ENCODE data around the gene PDE6B.

Gene PDE6B

DNA sequence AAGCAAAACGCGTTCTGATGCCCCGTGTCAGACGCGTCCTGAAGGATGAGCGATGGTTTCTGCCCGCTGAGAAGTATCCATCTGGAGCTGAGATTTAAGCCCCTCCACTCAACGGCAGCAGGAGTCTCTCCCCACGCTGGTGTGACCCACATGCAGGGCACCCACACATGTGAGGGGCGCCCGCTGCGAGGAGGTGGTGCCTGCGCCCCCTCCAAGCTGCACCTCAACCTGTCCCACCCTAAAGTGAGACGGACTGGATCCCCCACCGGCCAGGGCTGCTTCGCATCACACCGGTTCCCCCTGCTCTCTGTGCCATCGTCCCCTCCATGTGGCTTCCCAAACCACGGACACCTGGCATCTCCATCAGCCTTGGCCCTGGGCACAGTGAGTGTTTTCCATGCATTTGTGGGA is 4.5 kb upstream of the PDE6B start:
- Histone ChIP-seq H3K36me3 (ENCODE audit: control insufficient read depth, insufficient read depth, low read length) (no peaks in the 10 kb centered on the region), H3K27me3 (ENCODE audit: control insufficient read depth, insufficient read depth, low read length) (no peaks in the 10 kb centered on the region), H3K4me1 (ENCODE audit: control insufficient read depth, insufficient read depth, low read length) (no peaks in the 10 kb centered on the region), H3K9ac (ENCODE audit: low read length) (no peak overlapping the region), H3K4me3 (ENCODE audit: low read length) (no peak overlapping the region), H3K27ac (ENCODE audit: low read depth, low read length) (no peak overlapping the region)

DNA sequence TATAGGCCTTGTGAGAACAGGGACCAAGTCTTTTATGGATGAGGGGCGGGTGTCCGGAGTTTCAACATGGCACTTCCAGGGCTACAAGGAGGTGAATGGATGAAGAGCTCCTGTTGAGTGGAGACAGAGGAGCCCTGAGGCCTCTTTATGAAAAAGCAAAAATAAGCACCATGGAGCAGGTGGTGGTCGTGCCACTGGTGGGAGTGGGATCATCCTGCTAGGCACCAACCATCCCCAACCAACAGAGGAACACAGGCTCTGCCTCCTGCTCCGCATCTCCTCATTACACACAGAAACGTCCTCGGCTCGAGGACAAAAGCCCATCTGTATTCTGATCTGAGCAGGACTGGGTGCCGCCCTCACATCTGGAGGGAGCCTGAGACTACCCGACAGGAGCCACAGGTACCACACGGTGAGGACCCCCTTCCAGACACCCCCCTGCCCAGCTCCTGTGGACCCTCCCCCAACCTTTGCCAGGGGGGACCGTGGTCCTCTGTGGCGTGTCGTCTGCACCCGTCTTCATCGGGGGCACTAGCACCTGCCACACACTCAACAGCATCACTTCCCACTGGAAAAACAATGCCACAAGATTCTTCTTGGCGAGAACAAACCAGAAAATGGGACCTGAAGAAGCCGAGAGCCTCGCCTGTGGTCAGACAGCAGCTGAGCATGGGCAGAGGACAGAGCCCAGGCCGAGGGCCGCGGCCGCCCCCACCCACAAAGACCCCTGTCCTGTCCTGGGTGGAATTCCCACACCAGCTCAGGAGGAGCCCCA is 3.9 kb upstream of the PDE6B start:
- H3K4me1 ChIP-seq (ENCODE audit: control insufficient read depth, insufficient read depth, low read length), result no peaks in the 10 kb centered on the region
- H3K27ac ChIP-seq (ENCODE audit: low read depth, low read length), result no peak overlapping the region
- no peak overlapping the region for H3K9ac ChIP-seq (ENCODE audit: low read length)
- no peaks in the 10 kb centered on the region for H3K27me3 ChIP-seq (ENCODE audit: control insufficient read depth, insufficient read depth, low read length)
- H3K36me3 ChIP-seq (ENCODE audit: control insufficient read depth, insufficient read depth, low read length), result no peaks in the 10 kb centered on the region
- H3K4me3 ChIP-seq (ENCODE audit: low read length), result no peak overlapping the region

DNA sequence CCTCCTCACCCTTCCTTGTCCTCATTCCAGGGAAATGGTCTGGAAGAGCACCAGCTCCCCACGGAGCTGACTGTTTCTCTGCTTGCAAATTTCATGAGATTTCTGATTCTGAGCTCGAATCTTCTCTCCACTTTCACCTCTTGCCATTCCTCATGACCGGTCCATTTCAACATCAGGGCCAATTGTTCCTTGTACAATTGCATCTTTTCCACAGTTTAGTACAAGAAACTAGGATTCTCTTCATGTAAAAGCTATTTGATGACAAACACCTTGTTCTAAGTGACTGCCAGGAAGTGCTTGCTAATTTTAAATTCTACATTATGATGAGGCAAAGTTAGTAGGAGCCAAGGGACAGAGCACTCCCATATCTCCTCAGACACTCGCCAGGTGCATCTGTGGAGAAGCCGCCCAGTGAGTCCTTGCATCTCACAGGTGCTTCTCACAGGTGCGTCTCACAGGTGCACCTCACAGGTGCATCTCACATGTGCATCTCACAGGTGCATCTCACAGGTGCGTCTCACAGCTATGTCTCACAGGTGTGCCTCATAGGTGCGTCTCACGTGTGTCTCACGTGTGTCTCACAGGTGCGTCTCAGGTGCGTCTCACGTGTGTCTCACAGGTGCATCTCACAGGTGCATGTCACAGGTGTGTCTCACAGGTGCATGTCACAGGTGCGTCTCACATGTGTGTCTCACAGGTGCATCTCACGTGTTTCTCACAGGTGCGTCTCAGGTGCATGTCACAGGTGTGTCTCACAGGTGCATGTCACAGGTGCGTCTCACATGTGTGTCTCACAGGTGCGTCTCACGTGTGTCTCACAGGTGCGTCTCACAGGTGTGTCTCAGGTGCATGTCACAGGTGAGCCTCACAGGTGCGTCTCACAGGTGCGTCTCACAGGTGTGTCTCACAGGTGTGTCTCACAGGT is 3.0 kb upstream of the PDE6B start:
- Histone ChIP-seq H3K36me3 (ENCODE audit: control insufficient read depth, insufficient read depth, low read length) (no peaks in the 10 kb centered on the region), H3K4me3 (ENCODE audit: low read length) (no peak overlapping the region), H3K4me1 (ENCODE audit: control insufficient read depth, insufficient read depth, low read length) (no peaks in the 10 kb centered on the region), H3K9ac (ENCODE audit: low read length) (no peak overlapping the region), H3K27me3 (ENCODE audit: control insufficient read depth, insufficient read depth, low read length) (no peaks in the 10 kb centered on the region), H3K27ac (ENCODE audit: low read depth, low read length) (no peak overlapping the region)

DNA sequence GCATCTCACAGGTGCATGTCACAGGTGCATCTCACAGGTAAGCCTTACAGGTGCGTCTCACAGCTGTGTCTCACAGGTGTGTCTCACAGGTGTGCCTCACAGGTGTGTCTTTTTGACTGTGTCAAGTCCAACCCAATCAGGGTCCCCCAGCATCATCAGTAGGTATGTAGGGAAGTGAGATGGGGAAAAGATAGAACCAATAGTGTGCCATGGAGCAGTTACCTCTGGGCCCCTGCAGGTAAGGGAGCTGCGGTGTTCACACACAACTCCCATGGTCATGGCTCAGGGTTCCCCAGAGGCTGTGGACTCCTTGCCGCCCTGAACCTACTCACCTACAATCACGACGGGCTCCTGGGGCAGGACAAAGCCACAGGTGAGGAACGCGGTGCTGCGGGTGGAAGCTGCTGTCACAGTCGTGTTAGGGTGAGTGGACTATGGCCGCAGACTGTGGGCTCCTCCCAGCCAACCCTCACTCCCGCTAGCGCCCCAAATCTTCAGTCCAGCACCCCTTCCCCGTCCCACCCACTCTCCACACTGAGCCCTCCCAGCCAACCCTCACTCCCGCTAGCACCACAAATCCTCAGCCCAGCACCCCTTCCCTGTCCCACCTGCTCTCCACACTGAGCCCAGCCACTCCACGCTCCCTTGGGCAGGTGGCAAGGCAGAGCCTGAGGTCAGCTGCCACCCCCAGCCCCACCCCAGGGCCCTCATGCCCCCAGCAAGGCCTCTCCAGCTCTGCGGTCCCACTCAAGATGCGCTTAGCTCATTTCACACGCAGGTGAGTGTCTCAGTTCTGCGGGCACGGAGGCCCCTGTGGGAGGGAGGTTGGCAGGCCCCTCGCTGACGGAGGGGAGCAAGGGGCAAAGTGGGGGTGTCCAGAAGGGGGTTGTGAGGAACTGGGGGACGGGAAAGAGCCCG is 2.1 kb upstream of the PDE6B start:
- Histone ChIP-seq H3K36me3 (ENCODE audit: control insufficient read depth, insufficient read depth, low read length) (no peaks in the 10 kb centered on the region), H3K9ac (ENCODE audit: low read length) (no peak overlapping the region), H3K4me1 (ENCODE audit: control insufficient read depth, insufficient read depth, low read length) (no peaks in the 10 kb centered on the region), H3K27ac (ENCODE audit: low read depth, low read length) (no peak overlapping the region), H3K27me3 (ENCODE audit: control insufficient read depth, insufficient read depth, low read length) (no peaks in the 10 kb centered on the region), H3K4me3 (ENCODE audit: low read length) (no peak overlapping the region)

DNA sequence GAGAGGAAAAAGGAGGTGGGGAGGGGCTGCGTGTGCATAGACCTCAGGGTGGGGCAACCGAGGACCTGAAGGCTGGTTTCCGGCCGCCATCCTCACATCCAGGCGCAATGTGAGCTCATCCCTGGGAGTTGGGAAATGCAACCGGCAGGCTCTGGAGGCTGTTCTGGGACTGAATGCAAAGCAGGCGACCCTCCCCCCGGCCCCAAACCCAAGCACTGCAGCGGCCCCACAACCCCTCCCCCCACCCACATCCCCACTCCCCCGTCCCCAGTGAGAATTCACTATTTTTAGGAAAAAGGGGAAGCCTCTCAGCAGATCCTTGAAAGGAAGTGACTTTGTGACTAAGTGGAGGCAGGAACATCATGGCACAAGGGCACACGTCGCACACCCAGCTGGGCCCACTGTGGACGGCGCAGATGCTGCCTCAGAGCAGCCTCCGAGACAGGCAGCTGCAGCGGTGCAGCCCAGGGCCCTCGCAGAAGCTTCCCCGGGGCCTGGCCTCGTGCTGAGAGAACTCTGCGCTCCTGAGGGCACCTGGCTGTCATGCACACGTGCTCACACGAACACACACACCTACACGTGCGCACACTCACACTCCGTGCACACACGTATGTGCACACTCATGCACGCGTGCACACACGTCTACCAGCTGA is 1.3 kb upstream of the PDE6B start:
- no peak overlapping the region for H3K27ac ChIP-seq (ENCODE audit: low read depth, low read length)
- no peaks in the 10 kb centered on the region for H3K4me1 ChIP-seq (ENCODE audit: control insufficient read depth, insufficient read depth, low read length)
- H3K27me3 ChIP-seq (ENCODE audit: control insufficient read depth, insufficient read depth, low read length), result no peaks in the 10 kb centered on the region
- H3K36me3 ChIP-seq (ENCODE audit: control insufficient read depth, insufficient read depth, low read length), result no peaks in the 10 kb centered on the region
- H3K4me3 ChIP-seq (ENCODE audit: low read length), result no peak overlapping the region
- H3K9ac ChIP-seq (ENCODE audit: low read length), result no peak overlapping the region

DNA sequence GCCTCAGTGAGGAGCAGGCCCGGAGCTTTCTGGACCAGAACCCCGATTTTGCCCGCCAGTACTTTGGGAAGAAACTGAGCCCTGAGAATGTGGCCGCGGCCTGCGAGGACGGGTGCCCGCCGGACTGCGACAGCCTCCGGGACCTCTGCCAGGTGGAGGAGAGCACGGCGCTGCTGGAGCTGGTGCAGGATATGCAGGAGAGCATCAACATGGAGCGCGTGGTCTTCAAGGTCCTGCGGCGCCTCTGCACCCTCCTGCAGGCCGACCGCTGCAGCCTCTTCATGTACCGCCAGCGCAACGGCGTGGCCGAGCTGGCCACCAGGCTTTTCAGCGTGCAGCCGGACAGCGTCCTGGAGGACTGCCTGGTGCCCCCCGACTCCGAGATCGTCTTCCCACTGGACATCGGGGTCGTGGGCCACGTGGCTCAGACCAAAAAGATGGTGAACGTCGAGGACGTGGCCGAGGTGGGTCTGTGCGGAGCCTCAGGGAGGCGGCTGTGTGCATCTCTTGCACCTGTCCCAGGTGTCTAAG is 323 bp downstream of the PDE6B start:
- H3K9ac ChIP-seq (ENCODE audit: low read length), result no peak overlapping the region
- H3K4me3 ChIP-seq (ENCODE audit: low read length), result no peak overlapping the region
- no peaks in the 10 kb centered on the region for H3K36me3 ChIP-seq (ENCODE audit: control insufficient read depth, insufficient read depth, low read length)
- no peak overlapping the region for H3K27ac ChIP-seq (ENCODE audit: low read depth, low read length)
- no peaks in the 10 kb centered on the region for H3K4me1 ChIP-seq (ENCODE audit: control insufficient read depth, insufficient read depth, low read length)
- no peaks in the 10 kb centered on the region for H3K27me3 ChIP-seq (ENCODE audit: control insufficient read depth, insufficient read depth, low read length)

DNA sequence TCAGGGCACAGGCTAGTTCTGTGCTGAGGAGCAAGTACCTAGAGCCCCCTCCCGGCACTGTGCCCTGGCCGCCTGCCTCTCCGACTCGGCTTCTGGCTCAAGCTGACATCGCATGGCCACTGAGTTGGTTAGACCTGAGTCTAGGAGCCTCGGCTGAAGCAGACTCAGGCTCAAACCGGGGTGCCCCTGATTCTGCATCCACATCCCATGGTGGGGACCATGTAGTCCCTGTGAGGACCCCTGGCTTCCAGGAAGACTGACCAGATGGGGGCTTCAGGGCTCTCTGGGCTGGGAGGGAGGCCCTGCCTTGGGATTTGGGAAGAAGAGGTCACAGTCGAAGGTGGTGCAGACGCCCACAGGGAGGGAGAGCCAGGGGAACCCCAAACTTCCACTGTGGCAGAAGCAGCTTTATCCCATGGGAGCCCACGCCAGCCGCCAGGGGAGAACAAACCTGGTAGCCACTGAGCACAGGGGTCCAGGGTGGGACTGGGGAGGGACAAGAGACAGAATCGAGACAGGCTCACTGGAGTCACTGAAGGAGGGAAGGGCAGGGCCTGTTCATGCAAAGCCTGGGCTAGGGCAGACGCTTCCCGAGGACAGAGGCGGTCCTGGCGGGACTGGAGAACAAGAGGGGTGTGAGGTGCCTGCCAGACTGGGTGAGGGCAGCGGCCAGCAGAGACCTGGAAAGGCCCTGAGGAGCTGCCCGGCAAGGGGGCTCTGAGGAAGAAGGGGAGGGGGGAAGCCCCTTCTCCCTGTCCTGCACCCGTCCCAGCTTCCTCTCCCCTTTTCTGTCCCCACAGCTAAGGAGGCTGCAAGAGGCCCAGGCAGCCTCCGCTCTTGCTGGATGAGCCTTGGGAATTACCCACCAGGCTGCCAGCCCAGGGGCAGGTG is 1.1 kb downstream of the PDE6B start:
- H3K9ac ChIP-seq (ENCODE audit: low read length), result no peak overlapping the region
- H3K27me3 ChIP-seq (ENCODE audit: control insufficient read depth, insufficient read depth, low read length), result no peaks in the 10 kb centered on the region
- H3K4me1 ChIP-seq (ENCODE audit: control insufficient read depth, insufficient read depth, low read length), result no peaks in the 10 kb centered on the region
- no peak overlapping the region for H3K4me3 ChIP-seq (ENCODE audit: low read length)
- H3K36me3 ChIP-seq (ENCODE audit: control insufficient read depth, insufficient read depth, low read length), result no peaks in the 10 kb centered on the region
- no peak overlapping the region for H3K27ac ChIP-seq (ENCODE audit: low read depth, low read length)

DNA sequence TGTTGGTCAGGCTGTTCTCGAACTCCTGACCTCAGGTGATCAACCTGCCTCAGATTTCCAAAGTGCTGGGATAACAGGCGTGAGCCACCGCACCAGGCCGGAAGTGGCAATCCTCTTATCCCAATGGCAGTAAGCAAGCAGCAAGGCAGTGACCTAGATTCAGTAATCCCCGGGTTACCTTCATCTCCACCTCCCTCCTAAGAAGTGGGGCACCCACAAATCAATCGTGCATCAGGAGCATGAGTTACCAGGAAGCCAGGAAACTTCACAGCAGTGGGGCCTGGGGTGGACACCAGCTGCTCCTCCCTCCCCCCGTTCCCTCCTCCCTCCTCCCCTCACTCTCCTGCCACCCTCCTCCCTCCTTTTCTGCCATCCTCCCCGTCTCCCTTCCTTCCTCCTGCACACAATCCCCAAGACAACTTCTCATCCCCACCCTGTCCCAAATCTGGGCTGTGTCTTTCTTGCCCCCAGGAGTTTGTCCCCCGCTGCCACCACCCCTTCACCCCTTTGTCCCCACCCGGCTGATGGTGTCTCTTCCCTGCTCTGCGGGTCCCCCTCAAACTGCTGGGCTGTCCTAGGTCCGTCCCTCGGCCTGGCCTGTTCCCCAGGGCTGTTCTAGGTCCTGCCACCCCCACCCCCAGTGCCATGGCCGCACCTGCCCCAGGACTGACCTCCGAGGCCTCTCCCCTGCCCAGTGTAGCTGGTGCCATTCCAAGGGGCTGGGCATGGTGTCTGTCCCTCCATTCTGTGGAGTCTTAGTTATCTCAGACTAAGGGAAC is 2.2 kb downstream of the PDE6B start:
- Histone ChIP-seq H3K9ac (ENCODE audit: low read length) (no peak overlapping the region), H3K36me3 (ENCODE audit: control insufficient read depth, insufficient read depth, low read length) (no peaks in the 10 kb centered on the region), H3K4me1 (ENCODE audit: control insufficient read depth, insufficient read depth, low read length) (no peaks in the 10 kb centered on the region), H3K4me3 (ENCODE audit: low read length) (no peak overlapping the region), H3K27me3 (ENCODE audit: control insufficient read depth, insufficient read depth, low read length) (no peaks in the 10 kb centered on the region), H3K27ac (ENCODE audit: low read depth, low read length) (no peak overlapping the region)

DNA sequence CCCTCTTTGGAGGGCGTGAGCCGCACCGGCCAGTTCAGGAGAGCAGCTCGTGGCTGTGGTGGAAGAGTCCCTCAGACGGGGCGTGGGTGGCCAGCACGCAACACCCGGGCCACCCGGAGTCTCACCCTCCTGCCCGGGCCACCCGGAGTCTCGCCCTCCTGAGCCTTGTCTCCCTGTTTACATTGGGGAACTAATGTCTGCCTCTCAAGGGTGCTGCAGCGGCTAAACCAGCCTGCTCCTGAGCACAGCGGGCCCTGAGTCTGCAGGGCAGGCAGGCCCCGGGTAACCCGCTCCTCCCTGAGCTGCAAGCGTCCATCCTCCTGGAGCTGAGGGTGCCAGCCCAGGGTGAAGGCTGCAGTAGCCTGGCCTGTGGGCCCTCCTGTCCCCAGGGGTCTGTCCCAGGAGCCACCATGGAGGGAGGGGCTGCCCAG is 3.0 kb downstream of the PDE6B start:
- Histone ChIP-seq H3K36me3 (ENCODE audit: control insufficient read depth, insufficient read depth, low read length) (no peaks in the 10 kb centered on the region), H3K4me1 (ENCODE audit: control insufficient read depth, insufficient read depth, low read length) (no peaks in the 10 kb centered on the region), H3K4me3 (ENCODE audit: low read length) (no peak overlapping the region), H3K27me3 (ENCODE audit: control insufficient read depth, insufficient read depth, low read length) (no peaks in the 10 kb centered on the region), H3K27ac (ENCODE audit: low read depth, low read length) (no peak overlapping the region), H3K9ac (ENCODE audit: low read length) (no peak overlapping the region)

DNA sequence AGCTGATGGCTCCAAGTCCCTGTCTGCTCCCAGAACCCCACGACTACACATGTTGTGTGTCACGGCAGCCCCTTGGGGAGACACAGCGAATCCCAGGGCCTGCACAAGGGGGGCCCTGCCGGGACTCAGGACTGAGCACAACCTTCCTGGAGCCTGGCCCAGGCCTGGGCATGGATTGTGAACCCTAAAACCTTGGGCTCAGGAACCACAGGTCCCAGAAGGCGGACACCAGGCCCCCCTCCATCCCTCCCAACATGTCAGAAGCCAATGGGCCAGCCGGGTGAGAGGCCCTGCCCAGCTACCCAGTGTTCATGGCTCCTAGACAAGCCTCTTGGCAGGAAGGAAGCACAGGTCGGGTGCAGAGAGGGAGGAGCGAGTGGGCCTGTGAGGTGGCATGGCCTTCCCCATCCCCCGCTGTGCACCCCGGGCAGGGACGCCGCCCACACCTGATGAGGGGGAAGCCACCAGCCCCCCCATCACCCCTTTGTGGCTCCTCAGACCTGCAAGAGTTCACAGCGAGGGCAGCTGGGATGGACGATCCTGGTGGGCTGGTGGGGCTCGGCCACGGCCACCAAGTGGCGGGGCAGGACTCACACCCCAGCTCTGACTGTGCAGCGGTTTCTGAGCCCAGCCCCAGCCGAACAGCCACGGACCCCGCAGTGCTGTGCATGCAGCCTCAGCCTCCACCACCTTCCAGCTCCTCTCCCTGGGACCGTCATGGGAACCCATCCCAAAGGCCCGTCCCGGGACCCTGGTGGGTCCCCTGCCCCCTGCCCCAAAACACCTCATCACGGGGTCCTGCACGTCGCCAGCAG is 3.7 kb downstream of the PDE6B start:
- H3K4me3 ChIP-seq (ENCODE audit: low read length), result no peak overlapping the region
- H3K9ac ChIP-seq (ENCODE audit: low read length), result no peak overlapping the region
- no peak overlapping the region for H3K27ac ChIP-seq (ENCODE audit: low read depth, low read length)
- H3K36me3 ChIP-seq (ENCODE audit: control insufficient read depth, insufficient read depth, low read length), result no peaks in the 10 kb centered on the region
- no peaks in the 10 kb centered on the region for H3K4me1 ChIP-seq (ENCODE audit: control insufficient read depth, insufficient read depth, low read length)
- no peaks in the 10 kb centered on the region for H3K27me3 ChIP-seq (ENCODE audit: control insufficient read depth, insufficient read depth, low read length)

All from rectal smooth muscle tissue (tissue), 1 donor.